T-helper 1 cell treated with Interleukin-12 subunit alpha and Interleukin-12 subunit beta and Interleukin-4 antibody, amounts not matched to agents 30 μg/mL and 1 μg/mL, for 36 hours (primary cell): Measurements from ENCODE around the gene CEP85L.

Source experiments
- H3K27ac Mint-ChIP-seq: one replicate; pipeline ENCODE4 v1.8.0; 2021; ENCODE audit warnings: mild to moderate bottlenecking, mixed read lengths
- H3K27me3 Mint-ChIP-seq: one replicate; pipeline ENCODE4 v1.8.0; 2021; ENCODE audit warnings: low read depth, mixed read lengths
- H3K36me3 Mint-ChIP-seq: one replicate; pipeline ENCODE4 v1.8.0; 2021; ENCODE audit warnings: low read depth, mixed read lengths
- H3K4me1 Mint-ChIP-seq: one replicate; pipeline ENCODE4 v1.8.0; 2021; ENCODE audit warnings: low read depth, mixed read lengths
- H3K4me3 Mint-ChIP-seq: one replicate; pipeline ENCODE4 v1.8.0; 2021; ENCODE audit warnings: mild to moderate bottlenecking, moderate library complexity, mixed read lengths
- H3K9me3 Mint-ChIP-seq: one replicate; pipeline ENCODE4 v1.8.0; 2021; ENCODE audit warnings: mixed read lengths

The CEP85L gene

GRCh38 chr6:118651282-118652050 lies at the start of gene CEP85L:
TSS of gene CEP85L (minus strand) at chr6:118651591. CDS start at chr6:118651269, 322 bp downstream.
- Mint-ChIP-seq H3K4me3 (peak within 1 kb of the TSS; percentile 89), H3K4me1 (peaks cover 41% of the 10 kb centered on the region), H3K36me3 (peaks cover 14% of the 10 kb centered on the region), H3K9me3 (no peaks in the 10 kb centered on the region), H3K27ac (peak within 1 kb of the TSS; percentile 93), H3K27me3 (no peaks in the 10 kb centered on the region)

GRCh38 chr6:118700531-118700930 lies 49.1 kb upstream of the CEP85L start:
- H3K36me3 Mint-ChIP-seq = peaks cover 47% of the 10 kb centered on the region
- no peaks in the 10 kb centered on the region for H3K27me3 Mint-ChIP-seq
- no peak overlapping the region for H3K27ac Mint-ChIP-seq
- H3K4me3 Mint-ChIP-seq = no peak overlapping the region
- H3K9me3 Mint-ChIP-seq = peaks cover 7% of the 10 kb centered on the region
- H3K4me1 Mint-ChIP-seq = peaks cover 26% of the 10 kb centered on the region

GRCh38 chr6:118697554-118697953 lies 46.2 kb upstream of the CEP85L start:
- H3K36me3 Mint-ChIP-seq = peaks cover 59% of the 10 kb centered on the region
- no peak overlapping the region for H3K27ac Mint-ChIP-seq
- peaks cover 27% of the 10 kb centered on the region for H3K4me1 Mint-ChIP-seq
- peaks cover 19% of the 10 kb centered on the region for H3K9me3 Mint-ChIP-seq
- H3K4me3 Mint-ChIP-seq = no peak overlapping the region
- no peaks in the 10 kb centered on the region for H3K27me3 Mint-ChIP-seq

- Mint-ChIP-seq H3K27me3 (no peaks in the 10 kb centered on the region), H3K27ac (no peak overlapping the region), H3K4me3 (no peak overlapping the region), H3K9me3 (peaks cover 15% of the 10 kb centered on the region), H3K4me1 (peaks cover 23% of the 10 kb centered on the region), H3K36me3 (peaks cover 58% of the 10 kb centered on the region)
These were observed 44.9 kb upstream of the CEP85L start for GRCh38 chr6:118696271-118696670.

GRCh38 chr6:118693562-118693961 lies 42.2 kb upstream of the CEP85L start:
- Mint-ChIP-seq H3K4me1 (peaks cover 30% of the 10 kb centered on the region), H3K27me3 (no peaks in the 10 kb centered on the region), H3K27ac (no peak overlapping the region), H3K4me3 (no peak overlapping the region), H3K9me3 (peaks cover 12% of the 10 kb centered on the region), H3K36me3 (peaks cover 52% of the 10 kb centered on the region)

GRCh38 chr6:118685823-118686449 lies 34.5 kb upstream of the CEP85L start:
- H3K27me3 Mint-ChIP-seq = no peaks in the 10 kb centered on the region
- H3K27ac Mint-ChIP-seq = no peak overlapping the region
- H3K4me1 Mint-ChIP-seq = peaks cover 45% of the 10 kb centered on the region
- no peaks in the 10 kb centered on the region for H3K9me3 Mint-ChIP-seq
- H3K36me3 Mint-ChIP-seq = peaks cover 19% of the 10 kb centered on the region
- H3K4me3 Mint-ChIP-seq = no peak overlapping the region

GRCh38 chr6:118683881-118684872 lies 32.8 kb upstream of the CEP85L start:
- Mint-ChIP-seq H3K27ac (peak overlapping the region; percentile 53), H3K27me3 (no peaks in the 10 kb centered on the region), H3K4me1 (peaks cover 48% of the 10 kb centered on the region), H3K4me3 (peak overlapping the region; percentile 5), H3K36me3 (peaks cover 16% of the 10 kb centered on the region), H3K9me3 (no peaks in the 10 kb centered on the region)

GRCh38 chr6:118680452-118681095 lies 29.2 kb upstream of the CEP85L start:
- H3K36me3 Mint-ChIP-seq = peaks cover 21% of the 10 kb centered on the region
- peak overlapping the region; percentile 56 for H3K4me3 Mint-ChIP-seq
- peak overlapping the region; percentile 63 for H3K27ac Mint-ChIP-seq
- H3K27me3 Mint-ChIP-seq = no peaks in the 10 kb centered on the region
- H3K9me3 Mint-ChIP-seq = no peaks in the 10 kb centered on the region
- peaks cover 41% of the 10 kb centered on the region for H3K4me1 Mint-ChIP-seq

GRCh38 chr6:118679327-118679901 lies 28.0 kb upstream of the CEP85L start:
- Mint-ChIP-seq H3K4me3 (no peak overlapping the region), H3K36me3 (peaks cover 22% of the 10 kb centered on the region), H3K9me3 (no peaks in the 10 kb centered on the region), H3K4me1 (peaks cover 41% of the 10 kb centered on the region), H3K27me3 (no peaks in the 10 kb centered on the region), H3K27ac (no peak overlapping the region)

GRCh38 chr6:118678866-118679265 lies 27.5 kb upstream of the CEP85L start:
- H3K9me3 Mint-ChIP-seq = no peaks in the 10 kb centered on the region
- H3K27ac Mint-ChIP-seq = no peak overlapping the region
- H3K4me1 Mint-ChIP-seq = peaks cover 35% of the 10 kb centered on the region
- H3K4me3 Mint-ChIP-seq = no peak overlapping the region
- H3K27me3 Mint-ChIP-seq = no peaks in the 10 kb centered on the region
- peaks cover 23% of the 10 kb centered on the region for H3K36me3 Mint-ChIP-seq

GRCh38 chr6:118677193-118677592 lies 25.8 kb upstream of the CEP85L start:
- H3K4me3 Mint-ChIP-seq = no peak overlapping the region
- H3K9me3 Mint-ChIP-seq = no peaks in the 10 kb centered on the region
- no peak overlapping the region for H3K27ac Mint-ChIP-seq
- no peaks in the 10 kb centered on the region for H3K27me3 Mint-ChIP-seq
- H3K4me1 Mint-ChIP-seq = peaks cover 37% of the 10 kb centered on the region
- H3K36me3 Mint-ChIP-seq = peaks cover 33% of the 10 kb centered on the region

GRCh38 chr6:118675225-118675624 lies 23.8 kb upstream of the CEP85L start:
- peaks cover 32% of the 10 kb centered on the region for H3K36me3 Mint-ChIP-seq
- H3K4me1 Mint-ChIP-seq = peaks cover 28% of the 10 kb centered on the region
- no peak overlapping the region for H3K27ac Mint-ChIP-seq
- H3K4me3 Mint-ChIP-seq = no peak overlapping the region
- no peaks in the 10 kb centered on the region for H3K27me3 Mint-ChIP-seq
- H3K9me3 Mint-ChIP-seq = no peaks in the 10 kb centered on the region

- Mint-ChIP-seq H3K9me3 (no peaks in the 10 kb centered on the region), H3K27me3 (no peaks in the 10 kb centered on the region), H3K36me3 (peaks cover 32% of the 10 kb centered on the region), H3K4me1 (peaks cover 28% of the 10 kb centered on the region), H3K4me3 (no peak overlapping the region), H3K27ac (no peak overlapping the region)
These were observed 23.4 kb upstream of the CEP85L start for GRCh38 chr6:118674772-118675171.

- Mint-ChIP-seq H3K36me3 (peaks cover 30% of the 10 kb centered on the region), H3K27me3 (no peaks in the 10 kb centered on the region), H3K9me3 (no peaks in the 10 kb centered on the region), H3K27ac (no peak overlapping the region), H3K4me3 (no peak overlapping the region), H3K4me1 (peaks cover 26% of the 10 kb centered on the region)
These were observed 21.3 kb upstream of the CEP85L start for GRCh38 chr6:118672678-118673077.
